Liver (tissue), 9 donors: ENCODE data around the gene FASTKD2. TPM values are rescaled to one million over a fixed set of nuclear protein-coding genes. Genes with fewer than 3 reads are reported as not detected.
A peak's percentile ranks its signal among the peaks of the same experiment; 100 is the strongest.

Experiments used
- DNase-seq: peaks from one replicate; pipeline ENCODE4 v3.0.0-alpha.2; 2017; ENCODE audit warnings: low spot score
- H3K27ac ChIP-seq, 2 donors: one replicate each; pipeline ENCODE4 v1.7.0; 2013; ENCODE audit warnings: inconsistent platforms in 2 of 2, low read length in 2 of 2, control low read depth in 1 of 2, low read depth in 1 of 2, mild to moderate bottlenecking in 1 of 2
- H3K27me3 ChIP-seq, 4 donors: one replicate each; pipeline versions ENCODE4 v1.6.1 to v1.7.0; 2013; ENCODE audit warnings: low read length in 3 of 4, inconsistent platforms in 1 of 4, mild to moderate bottlenecking in 1 of 4, moderate library complexity in 1 of 4; ENCODE audit not compliant: control insufficient read depth in 4 of 4, insufficient read depth in 4 of 4
- H3K36me3 ChIP-seq, 4 donors: one replicate each; pipeline versions ENCODE4 v1.6.1 to v1.7.0; 2013; ENCODE audit warnings: low read length in 3 of 4, mild to moderate bottlenecking in 3 of 4, low read depth in 1 of 4, moderate library complexity in 1 of 4; ENCODE audit not compliant: control insufficient read depth in 4 of 4, insufficient read depth in 3 of 4
- H3K4me1 ChIP-seq, 4 donors: one replicate each; pipeline versions ENCODE4 v1.6.1 to v1.7.0; 2013; ENCODE audit warnings: low read length in 3 of 4, mild to moderate bottlenecking in 3 of 4, moderate library complexity in 1 of 4; ENCODE audit not compliant: control insufficient read depth in 4 of 4, insufficient read depth in 4 of 4
- H3K4me3 ChIP-seq, 3 donors: one replicate each; pipeline versions ENCODE4 v1.6.1 to v1.7.0; 2013; ENCODE audit warnings: low read length in 3 of 3, control low read depth in 1 of 3, low read depth in 1 of 3, mild to moderate bottlenecking in 1 of 3
- H3K9ac ChIP-seq, 2 donors: one replicate each; pipeline ENCODE4 v1.7.0; 2013; ENCODE audit warnings: low read length in 2 of 2, mild to moderate bottlenecking in 2 of 2, moderate library complexity in 2 of 2, control low read depth in 1 of 2, low read depth in 1 of 2
- H3K9me3 ChIP-seq, 4 donors: one replicate each; pipeline versions ENCODE4 v1.6.1 to v1.7.0; 2013; ENCODE audit warnings: low read length in 3 of 4; ENCODE audit not compliant: control insufficient read depth in 4 of 4
- EGR1 ChIP-seq, 2 donors: IDR thresholded peaks; 2 replicates each; pipeline ENCODE4 v1.6.1; 2016 to 2018; ENCODE audit warnings: antibody characterized with exemption in 2 of 2, low read depth in 2 of 2
- FOXA1 ChIP-seq: IDR thresholded peaks from 2 replicates; pipeline ENCODE4 v1.6.1; 2016; ENCODE audit warnings: antibody characterized with exemption
- FOXA2 ChIP-seq: IDR thresholded peaks from 2 replicates; pipeline ENCODE4 v1.6.1; 2016; ENCODE audit warnings: antibody characterized with exemption
- GABPA ChIP-seq, 2 donors: IDR thresholded peaks in 1 of 2; conservative IDR thresholded peaks in 1 of 2; 2 replicates each; pipeline ENCODE4 v1.6.1; 2016; ENCODE audit warnings: antibody characterized with exemption in 2 of 2, mild to moderate bottlenecking in 1 of 2, moderate library complexity in 1 of 2
- HNF4A ChIP-seq, 2 donors: conservative IDR thresholded peaks; 2 replicates each; pipeline ENCODE4 v1.6.1; 2016; ENCODE audit warnings: antibody characterized with exemption in 2 of 2, mild to moderate bottlenecking in 2 of 2
- HNF4G ChIP-seq: IDR thresholded peaks from 2 replicates; pipeline ENCODE4 v1.6.1; 2016; ENCODE audit warnings: antibody characterized with exemption
- JUND ChIP-seq, 2 donors: IDR thresholded peaks; 2 replicates each; pipeline ENCODE4 v1.6.1; 2016; ENCODE audit warnings: antibody characterized with exemption in 2 of 2
- MAX ChIP-seq: IDR thresholded peaks from 2 replicates; pipeline ENCODE4 v1.6.1; 2016; ENCODE audit warnings: antibody characterized with exemption
- NR2F2 ChIP-seq: IDR thresholded peaks from 2 replicates; pipeline ENCODE4 v1.6.1; 2016; ENCODE audit warnings: antibody characterized with exemption
- RAD21 ChIP-seq, 2 donors: IDR thresholded peaks; 2 replicates each; pipeline ENCODE4 v1.6.1; 2016; ENCODE audit warnings: antibody characterized with exemption in 2 of 2, mild to moderate bottlenecking in 2 of 2
- RXRA ChIP-seq, 2 donors: IDR thresholded peaks; 2 replicates each; pipeline ENCODE4 v1.6.1; 2017 to 2018; ENCODE audit warnings: antibody characterized with exemption in 2 of 2, mild to moderate bottlenecking in 1 of 2
- SP1 ChIP-seq: IDR thresholded peaks from 2 replicates; pipeline ENCODE4 v1.6.1; 2018; ENCODE audit warnings: antibody characterized with exemption, mild to moderate bottlenecking
- TAF1 ChIP-seq: conservative IDR thresholded peaks from 2 replicates; pipeline ENCODE4 v1.6.1; 2016; ENCODE audit warnings: antibody characterized with exemption, mild to moderate bottlenecking
- YY1 ChIP-seq: IDR thresholded peaks from 2 replicates; pipeline ENCODE4 v1.6.1; 2016; ENCODE audit warnings: antibody characterized with exemption, mild to moderate bottlenecking
- WGBS: extraction: QIAGEN DNeasy Blood & Tissue Kit; methylation state at CpG from one replicate; pipeline ENCODE4 v1.1.7; 2013; 5-methylcytosine and 5-hydroxymethylcytosine counted together
- polyA plus RNA-seq, 2 donors: library from polyadenylated mRNA; stranded (reverse) in 1 of 2; unstranded in 1 of 2; fragments of 200-250 nt in 1 of 2; fragments of >200 nt in 1 of 2; fragmentation: Nextera tagmentation in 1 of 2; extraction: Ambion mirVana in 1 of 2; gene quantifications; one replicate each; pipeline versions ENCODE4 v1.2.1 to v1.2.3, GENCODE V29; 2013 to 2015
- total RNA-seq, 2 donors: library from RNA; depleted of rRNA; stranded (reverse); fragments of >200 nt; gene quantifications; one replicate each; pipeline ENCODE4 v1.2.3, GENCODE V29; 2014
- TF ChIP-seq, protein P1 (sequence below): IDR thresholded peaks from 2 replicates; pipeline ENCODE4 v1.6.1; 2016; ENCODE audit warnings: antibody characterized with exemption, mild to moderate bottlenecking
- TF ChIP-seq, protein P2 (sequence below): fragments of 150-350 bp; IDR thresholded peaks from 2 replicates; pipeline ENCODE4 v1.5.1; 2017; ENCODE audit warnings: improper control_type of control experiment, low read depth, low read length; ENCODE audit not compliant: missing input control
- TF ChIP-seq, protein P3 (sequence below): IDR thresholded peaks from 2 replicates; pipeline ENCODE4 v1.6.1; 2016; ENCODE audit warnings: antibody characterized with exemption
- TF ChIP-seq, protein P4 (sequence below): IDR thresholded peaks from 2 replicates; pipeline ENCODE4 v1.6.1; 2016; ENCODE audit warnings: antibody characterized with exemption
- donor health status: healthy.
- donor health status: healthy.
- donor health status: healthy.
- donor health status: healthy.
- donor health status: healthy.

FASTKD2 gene
- total and polyA plus RNA-seq, 4 donors, result 12.5 to 36.3 (median 15.0) TPM

GRCh38 chr2:206823178-206823577 lies 57.8 kb downstream of the FASTKD2 start:
- H3K4me3 ChIP-seq, result no peak overlapping the region
- no peaks in the 10 kb centered on the region for H3K9me3 ChIP-seq
- H3K27ac ChIP-seq, result no peak overlapping the region
- H3K4me1 ChIP-seq, result peaks cover 2 to 14% (median 8%) of the 10 kb centered on the region in 4 donors
- TF ChIP-seq FOXA2, result no peak
- TF ChIP-seq, protein P1, sequence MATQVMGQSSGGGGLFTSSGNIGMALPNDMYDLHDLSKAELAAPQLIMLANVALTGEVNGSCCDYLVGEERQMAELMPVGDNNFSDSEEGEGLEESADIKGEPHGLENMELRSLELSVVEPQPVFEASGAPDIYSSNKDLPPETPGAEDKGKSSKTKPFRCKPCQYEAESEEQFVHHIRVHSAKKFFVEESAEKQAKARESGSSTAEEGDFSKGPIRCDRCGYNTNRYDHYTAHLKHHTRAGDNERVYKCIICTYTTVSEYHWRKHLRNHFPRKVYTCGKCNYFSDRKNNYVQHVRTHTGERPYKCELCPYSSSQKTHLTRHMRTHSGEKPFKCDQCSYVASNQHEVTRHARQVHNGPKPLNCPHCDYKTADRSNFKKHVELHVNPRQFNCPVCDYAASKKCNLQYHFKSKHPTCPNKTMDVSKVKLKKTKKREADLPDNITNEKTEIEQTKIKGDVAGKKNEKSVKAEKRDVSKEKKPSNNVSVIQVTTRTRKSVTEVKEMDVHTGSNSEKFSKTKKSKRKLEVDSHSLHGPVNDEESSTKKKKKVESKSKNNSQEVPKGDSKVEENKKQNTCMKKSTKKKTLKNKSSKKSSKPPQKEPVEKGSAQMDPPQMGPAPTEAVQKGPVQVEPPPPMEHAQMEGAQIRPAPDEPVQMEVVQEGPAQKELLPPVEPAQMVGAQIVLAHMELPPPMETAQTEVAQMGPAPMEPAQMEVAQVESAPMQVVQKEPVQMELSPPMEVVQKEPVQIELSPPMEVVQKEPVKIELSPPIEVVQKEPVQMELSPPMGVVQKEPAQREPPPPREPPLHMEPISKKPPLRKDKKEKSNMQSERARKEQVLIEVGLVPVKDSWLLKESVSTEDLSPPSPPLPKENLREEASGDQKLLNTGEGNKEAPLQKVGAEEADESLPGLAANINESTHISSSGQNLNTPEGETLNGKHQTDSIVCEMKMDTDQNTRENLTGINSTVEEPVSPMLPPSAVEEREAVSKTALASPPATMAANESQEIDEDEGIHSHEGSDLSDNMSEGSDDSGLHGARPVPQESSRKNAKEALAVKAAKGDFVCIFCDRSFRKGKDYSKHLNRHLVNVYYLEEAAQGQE, result no peak
- peak; percentile 97 for TF ChIP-seq NR2F2
- TF ChIP-seq, protein P2, sequence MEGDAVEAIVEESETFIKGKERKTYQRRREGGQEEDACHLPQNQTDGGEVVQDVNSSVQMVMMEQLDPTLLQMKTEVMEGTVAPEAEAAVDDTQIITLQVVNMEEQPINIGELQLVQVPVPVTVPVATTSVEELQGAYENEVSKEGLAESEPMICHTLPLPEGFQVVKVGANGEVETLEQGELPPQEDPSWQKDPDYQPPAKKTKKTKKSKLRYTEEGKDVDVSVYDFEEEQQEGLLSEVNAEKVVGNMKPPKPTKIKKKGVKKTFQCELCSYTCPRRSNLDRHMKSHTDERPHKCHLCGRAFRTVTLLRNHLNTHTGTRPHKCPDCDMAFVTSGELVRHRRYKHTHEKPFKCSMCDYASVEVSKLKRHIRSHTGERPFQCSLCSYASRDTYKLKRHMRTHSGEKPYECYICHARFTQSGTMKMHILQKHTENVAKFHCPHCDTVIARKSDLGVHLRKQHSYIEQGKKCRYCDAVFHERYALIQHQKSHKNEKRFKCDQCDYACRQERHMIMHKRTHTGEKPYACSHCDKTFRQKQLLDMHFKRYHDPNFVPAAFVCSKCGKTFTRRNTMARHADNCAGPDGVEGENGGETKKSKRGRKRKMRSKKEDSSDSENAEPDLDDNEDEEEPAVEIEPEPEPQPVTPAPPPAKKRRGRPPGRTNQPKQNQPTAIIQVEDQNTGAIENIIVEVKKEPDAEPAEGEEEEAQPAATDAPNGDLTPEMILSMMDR, result no peak
- TF ChIP-seq SP1, result peak; percentile 86
- TF ChIP-seq FOXA1, result no peak
- TF ChIP-seq JUND (IDR thresholded peaks at IDR 0.05), result peak in 1 of 2 donors; percentile 14
- peak; percentile 46 to 47 for TF ChIP-seq HNF4A (conservative IDR thresholded peaks at IDR 0.05)
- peak; percentile 78 to 83 for TF ChIP-seq RXRA (IDR thresholded peaks at IDR 0.05)
- TF ChIP-seq HNF4G, result no peak
- no peak for TF ChIP-seq GABPA (IDR thresholded peaks at IDR 0.05 in 1 of 2, conservative IDR thresholded peaks at IDR 0.05 in 1 of 2)
- no peak for TF ChIP-seq EGR1 (IDR thresholded peaks at IDR 0.05; ENCODE audit: low read depth in 2 of 2)
- TF ChIP-seq, protein P3, sequence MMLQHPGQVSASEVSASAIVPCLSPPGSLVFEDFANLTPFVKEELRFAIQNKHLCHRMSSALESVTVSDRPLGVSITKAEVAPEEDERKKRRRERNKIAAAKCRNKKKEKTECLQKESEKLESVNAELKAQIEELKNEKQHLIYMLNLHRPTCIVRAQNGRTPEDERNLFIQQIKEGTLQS, result no peak
- TF ChIP-seq, protein P4, sequence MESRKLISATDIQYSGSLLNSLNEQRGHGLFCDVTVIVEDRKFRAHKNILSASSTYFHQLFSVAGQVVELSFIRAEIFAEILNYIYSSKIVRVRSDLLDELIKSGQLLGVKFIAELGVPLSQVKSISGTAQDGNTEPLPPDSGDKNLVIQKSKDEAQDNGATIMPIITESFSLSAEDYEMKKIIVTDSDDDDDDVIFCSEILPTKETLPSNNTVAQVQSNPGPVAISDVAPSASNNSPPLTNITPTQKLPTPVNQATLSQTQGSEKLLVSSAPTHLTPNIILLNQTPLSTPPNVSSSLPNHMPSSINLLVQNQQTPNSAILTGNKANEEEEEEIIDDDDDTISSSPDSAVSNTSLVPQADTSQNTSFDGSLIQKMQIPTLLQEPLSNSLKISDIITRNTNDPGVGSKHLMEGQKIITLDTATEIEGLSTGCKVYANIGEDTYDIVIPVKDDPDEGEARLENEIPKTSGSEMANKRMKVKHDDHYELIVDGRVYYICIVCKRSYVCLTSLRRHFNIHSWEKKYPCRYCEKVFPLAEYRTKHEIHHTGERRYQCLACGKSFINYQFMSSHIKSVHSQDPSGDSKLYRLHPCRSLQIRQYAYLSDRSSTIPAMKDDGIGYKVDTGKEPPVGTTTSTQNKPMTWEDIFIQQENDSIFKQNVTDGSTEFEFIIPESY, result no peak
- peak; percentile 19 for TF ChIP-seq YY1
- TF ChIP-seq MAX, result peak; percentile 13
- peak; percentile 5 to 30 for TF ChIP-seq RAD21 (IDR thresholded peaks at IDR 0.05)
- no peak for TF ChIP-seq TAF1
- H3K9ac ChIP-seq, result no peak overlapping the region
- H3K27me3 ChIP-seq, result no peaks in the 10 kb centered on the region
- DNase-seq, result no peak
- 23% methylated on average over 6 of the region's 6 CpGs for WGBS
- H3K36me3 ChIP-seq, result no peaks in the 10 kb centered on the region
